Endothelial cell of umbilical vein (primary cell): ENCODE data around the gene NHLRC4.

Source experiments
- JUN ChIP-seq: IDR thresholded peaks from 2 replicates; pipeline ENCODE4 v1.6.1; 2011; ENCODE audit warnings: borderline replicate concordance, low read depth; ENCODE audit not compliant: insufficient read length, insufficient read depth
- TF ChIP-seq, protein P1 (sequence below), 2 donors: IDR thresholded peaks; 1 replicate in 1 of 2; 2 replicates in 1 of 2; pipeline ENCODE4 v1.5.1; 2011; ENCODE audit warnings: low read length in 2 of 2, mild to moderate bottlenecking in 2 of 2, moderate library complexity in 2 of 2, control low read depth in 1 of 2, inconsistent platforms in 1 of 2, low read depth in 1 of 2; ENCODE audit not compliant: insufficient read depth in 1 of 2; ENCODE audit errors: extremely low read depth in 1 of 2

DNA sequence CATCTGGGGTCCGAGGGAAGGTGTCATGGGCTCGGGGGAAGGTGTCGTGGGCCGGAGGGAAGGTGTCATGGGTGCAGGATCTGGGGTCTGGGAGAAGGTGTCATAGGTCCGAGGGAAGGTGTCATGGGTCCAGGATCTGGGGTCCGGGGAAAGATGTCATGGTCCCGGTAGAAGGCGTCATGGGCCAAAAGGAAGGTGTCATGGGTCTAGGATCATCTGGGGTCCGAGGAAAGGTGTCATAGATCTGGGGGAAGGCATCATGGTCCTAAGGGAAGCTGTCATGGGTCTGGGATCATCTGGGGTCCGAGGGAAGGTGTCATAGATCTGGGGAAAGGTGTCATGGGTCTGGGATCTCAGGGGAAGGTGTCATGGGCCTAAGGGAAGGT lies 24.0 kb downstream of the NHLRC4 start:
- no peak for TF ChIP-seq JUN
- TF ChIP-seq, protein P1, sequence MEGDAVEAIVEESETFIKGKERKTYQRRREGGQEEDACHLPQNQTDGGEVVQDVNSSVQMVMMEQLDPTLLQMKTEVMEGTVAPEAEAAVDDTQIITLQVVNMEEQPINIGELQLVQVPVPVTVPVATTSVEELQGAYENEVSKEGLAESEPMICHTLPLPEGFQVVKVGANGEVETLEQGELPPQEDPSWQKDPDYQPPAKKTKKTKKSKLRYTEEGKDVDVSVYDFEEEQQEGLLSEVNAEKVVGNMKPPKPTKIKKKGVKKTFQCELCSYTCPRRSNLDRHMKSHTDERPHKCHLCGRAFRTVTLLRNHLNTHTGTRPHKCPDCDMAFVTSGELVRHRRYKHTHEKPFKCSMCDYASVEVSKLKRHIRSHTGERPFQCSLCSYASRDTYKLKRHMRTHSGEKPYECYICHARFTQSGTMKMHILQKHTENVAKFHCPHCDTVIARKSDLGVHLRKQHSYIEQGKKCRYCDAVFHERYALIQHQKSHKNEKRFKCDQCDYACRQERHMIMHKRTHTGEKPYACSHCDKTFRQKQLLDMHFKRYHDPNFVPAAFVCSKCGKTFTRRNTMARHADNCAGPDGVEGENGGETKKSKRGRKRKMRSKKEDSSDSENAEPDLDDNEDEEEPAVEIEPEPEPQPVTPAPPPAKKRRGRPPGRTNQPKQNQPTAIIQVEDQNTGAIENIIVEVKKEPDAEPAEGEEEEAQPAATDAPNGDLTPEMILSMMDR (IDR thresholded peaks at IDR 0.05; ENCODE audit: extremely low read depth in 1 of 2, insufficient read depth in 1 of 2, low read depth in 1 of 2, low read length in 2 of 2): no peak
